ENCODE data around the gene ROR2.

ROR2 gene

DNA sequence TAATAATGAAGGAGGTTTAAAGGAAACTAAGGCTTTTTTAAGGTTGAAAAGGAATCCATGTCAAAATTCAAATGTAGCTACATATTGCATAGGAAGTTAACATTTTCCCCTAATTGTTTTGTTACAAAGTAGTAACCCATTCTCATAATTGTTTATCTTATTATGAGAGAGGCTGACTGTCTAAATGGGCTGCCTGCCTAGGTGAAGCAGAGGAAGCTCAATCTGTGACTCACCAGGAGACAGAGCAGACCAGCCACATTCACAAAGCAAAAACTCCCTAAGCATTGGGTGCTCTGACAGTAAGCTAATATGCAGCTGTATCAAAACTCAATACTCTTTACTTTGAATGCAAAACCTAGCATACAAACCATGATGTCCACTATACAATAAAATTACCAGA is 208.5 kb downstream of the ROR2 start:
- no peak for DNase-seq (ENCODE audit: low read depth in 2 of 2)

DNA sequence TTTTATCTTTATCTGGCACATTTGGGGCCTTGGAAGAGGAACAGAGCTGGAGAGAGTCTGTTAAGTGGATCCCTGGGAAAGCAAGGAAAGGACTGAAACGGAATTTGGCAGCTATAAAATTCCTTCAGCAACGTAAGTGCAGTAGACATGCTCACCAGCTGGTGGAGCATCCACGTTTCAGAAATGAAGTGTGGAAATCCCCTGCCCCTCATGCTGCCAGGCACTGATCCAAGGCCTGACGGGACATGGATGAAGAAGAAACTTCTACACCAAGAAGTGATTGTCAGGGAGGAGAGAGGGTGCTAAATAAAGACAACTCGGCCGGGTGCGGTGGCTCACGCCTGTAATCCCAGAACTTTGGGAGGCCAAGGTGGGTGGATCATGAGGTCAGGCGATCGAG is 209.3 kb downstream of the ROR2 start:
- no peak for DNase-seq (ENCODE audit: low read depth in 2 of 2)

DNA sequence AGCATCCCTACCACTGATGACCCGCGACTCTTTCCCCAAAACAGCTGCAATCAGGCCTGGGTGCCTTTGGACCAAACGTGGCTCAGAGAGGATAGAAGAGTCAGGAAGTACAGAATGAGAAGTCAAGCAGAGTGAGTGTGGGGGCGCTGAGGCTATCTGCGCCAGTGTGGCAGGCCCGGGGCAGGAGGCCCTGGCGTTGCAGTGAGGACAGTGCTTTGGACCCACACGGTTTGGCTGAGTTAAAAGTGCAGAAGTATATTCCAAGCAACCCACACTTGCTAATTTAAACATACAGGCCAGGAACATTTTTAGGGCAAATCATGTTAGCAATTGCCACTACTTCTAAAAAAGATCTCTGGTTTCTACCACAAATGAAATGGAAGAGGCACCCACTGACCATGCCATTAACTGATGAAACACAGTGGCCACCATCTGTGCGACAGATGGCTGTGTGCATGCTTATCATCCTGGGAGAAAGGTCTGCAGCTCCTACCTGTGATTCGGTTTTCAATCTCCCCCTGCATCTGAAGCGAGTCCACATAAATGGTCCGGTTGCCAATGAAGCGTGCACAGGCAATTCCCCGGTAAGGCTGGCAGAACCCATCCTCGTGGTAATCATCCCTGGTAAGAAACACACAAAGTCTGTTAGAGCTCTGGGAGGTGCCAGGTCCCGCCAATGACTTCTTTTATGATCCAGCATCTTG is 213.0 kb downstream of the ROR2 start:
- DNase-seq (ENCODE audit: low read depth in 2 of 2), result no peak

DNA sequence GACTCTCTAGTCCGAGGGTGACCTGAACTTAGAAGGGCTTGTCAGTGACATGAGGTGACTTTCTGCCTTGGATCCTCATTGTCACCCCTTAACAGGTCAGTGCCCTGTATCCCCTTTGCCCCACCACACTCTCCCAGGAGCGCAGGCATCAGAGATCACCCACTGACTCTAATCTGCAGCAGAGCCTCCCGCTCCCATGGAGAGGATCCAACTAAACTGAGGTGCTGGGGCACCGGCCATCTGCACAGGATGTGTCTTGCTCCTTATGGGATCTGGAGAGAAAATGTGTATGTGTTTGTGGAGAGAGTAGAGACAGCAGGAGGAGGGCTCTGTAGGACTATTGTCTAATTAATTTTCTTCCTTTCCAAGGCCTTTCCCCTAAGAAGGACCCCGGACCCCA is 213.7 kb downstream of the ROR2 start:
- no peak for DNase-seq (ENCODE audit: low read depth in 2 of 2)

DNA sequence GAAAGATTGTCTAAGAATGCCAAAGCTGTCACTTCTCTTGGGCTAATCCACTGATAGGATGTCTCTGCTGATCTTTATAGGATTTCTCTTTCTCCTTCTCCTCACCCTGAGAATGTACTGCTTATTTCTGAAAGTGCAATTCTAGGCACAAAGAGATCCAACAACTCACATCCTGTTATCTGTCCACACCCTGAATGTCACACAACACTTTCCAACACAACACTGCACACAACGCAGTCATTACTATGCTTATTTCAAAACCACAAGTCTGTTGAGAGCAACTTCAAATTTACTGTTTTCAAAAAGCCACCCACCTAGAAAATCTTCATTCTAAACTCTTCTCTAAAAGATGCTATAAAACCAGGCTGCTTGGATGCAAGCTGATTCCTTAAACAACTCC is 215.0 kb downstream of the ROR2 start:
- DNase-seq (ENCODE audit: low read depth in 2 of 2), result no peak

DNA sequence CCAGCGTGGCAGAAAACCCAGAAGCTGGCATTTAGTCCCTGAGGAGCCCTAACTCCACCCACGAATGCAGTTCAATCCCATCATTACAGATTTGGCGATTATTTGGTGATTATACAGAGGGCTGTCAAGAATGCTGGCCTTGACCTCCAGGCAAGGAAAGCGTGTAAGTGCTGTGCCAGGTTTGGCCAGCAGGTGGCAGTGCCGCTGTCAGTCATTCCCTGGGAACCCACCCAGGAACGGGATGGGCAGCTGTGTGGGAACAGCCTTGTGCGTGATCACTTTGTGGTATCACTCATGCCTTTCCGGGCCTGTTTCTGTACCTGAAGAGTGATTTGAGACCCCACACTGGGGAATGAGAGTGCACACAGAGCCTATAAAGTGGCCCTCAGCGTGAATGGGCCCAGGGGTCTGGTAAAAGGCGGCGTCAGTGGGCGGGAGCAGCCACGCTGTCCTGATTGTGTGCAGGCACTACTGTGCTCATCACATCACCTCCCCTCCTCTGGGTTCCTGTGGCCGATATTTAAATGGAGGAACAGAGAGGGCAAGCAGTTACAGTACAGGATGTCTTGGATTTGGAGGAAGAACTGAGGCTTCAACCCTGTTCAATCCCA is 215.6 kb downstream of the ROR2 start:
- peak; percentile 21 to 33 for DNase-seq (ENCODE audit: low read depth in 2 of 2)

DNA sequence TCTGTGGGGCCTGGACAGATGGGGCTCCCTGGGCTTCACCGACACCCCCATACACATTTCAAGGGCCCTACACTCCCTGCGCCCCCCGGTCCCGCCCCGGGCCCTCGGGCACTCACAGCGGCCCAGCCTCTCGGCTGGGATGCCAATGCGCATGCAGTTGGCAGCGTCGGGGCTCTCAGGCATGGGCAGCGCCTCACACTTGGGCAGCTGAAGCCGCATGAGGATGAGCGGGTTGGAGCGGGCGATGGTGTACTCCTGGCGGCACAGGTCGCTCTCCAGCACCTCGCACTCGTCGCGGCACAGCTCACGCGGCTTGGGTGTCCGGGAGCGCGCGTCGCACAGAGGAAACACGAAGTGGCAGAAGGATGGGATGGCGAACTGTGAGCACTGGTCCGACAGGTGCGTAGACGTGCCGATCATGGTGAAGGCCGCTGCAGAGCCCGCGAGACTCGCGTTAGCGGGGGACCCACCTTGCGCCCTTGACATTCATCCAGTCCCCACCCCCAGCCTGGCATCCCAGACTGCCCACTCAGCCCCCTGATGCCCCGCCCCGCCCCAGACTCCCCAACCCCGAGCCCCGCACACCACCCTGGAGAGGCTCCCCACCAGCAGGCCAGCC is 216.9 kb downstream of the ROR2 start:
- DNase-seq (ENCODE audit: low read depth in 2 of 2), result no peak

DNA sequence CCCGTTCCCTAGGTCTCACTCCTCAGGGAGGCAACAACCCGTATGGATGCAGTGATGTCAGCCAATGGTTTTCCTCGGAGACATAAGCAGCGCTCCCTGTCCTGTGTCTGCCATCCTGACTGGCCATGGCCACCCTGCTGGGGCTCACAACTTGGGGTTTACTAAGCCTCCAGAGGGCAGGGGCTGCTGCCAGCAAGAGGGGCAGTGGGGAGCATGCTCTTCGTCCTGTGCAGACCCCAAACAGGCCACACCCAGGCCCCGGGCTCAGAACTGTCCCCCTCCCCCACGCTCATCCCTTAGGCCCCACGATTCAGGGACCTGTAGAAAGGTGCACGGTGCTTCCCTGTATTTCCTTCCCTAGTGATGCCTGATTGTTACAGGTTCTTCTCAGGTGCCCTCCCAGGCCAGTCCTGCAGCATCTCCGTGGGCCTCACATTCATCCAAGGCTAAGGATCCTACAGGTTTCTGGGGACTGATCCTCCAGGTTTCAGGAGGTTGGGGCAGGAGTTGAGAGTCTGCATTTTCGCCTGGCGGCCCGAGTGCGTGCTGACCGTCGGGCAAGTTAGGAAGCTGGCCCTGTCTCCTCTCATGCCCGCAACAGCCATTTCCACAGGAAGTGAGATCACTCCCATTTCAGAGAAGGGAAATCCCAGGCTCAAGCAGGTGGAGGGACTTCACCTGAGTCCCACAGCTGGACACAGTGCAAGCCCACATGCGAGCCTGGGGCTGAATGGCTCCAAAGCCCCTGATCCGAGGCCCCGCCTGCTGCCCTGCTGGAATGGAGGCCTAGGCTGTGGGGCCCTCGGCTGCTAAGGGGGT is 217.6 kb downstream of the ROR2 start:
- DNase-seq (ENCODE audit: low read depth in 2 of 2), result no peak

DNA sequence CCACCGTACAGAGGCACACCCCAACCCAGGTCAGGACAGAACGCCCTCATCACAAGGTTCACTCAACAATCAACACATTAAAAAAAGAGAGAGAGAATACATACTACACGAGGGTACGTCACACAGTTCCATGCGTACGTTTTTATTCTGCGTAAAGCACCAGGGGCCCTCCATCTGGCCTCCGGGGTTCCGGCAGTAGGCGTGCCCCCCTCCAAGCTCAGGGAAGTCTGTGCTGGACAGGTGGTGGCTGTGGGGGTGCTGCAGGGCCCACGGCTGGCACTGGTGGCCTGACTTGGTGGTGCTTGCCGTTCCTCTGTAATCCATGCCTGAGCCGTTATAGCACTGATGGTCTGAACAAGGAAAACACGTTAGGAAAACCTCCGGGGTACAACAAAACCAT is 219.2 kb downstream of the ROR2 start:
- no peak for DNase-seq (ENCODE audit: low read depth in 2 of 2)

DNA sequence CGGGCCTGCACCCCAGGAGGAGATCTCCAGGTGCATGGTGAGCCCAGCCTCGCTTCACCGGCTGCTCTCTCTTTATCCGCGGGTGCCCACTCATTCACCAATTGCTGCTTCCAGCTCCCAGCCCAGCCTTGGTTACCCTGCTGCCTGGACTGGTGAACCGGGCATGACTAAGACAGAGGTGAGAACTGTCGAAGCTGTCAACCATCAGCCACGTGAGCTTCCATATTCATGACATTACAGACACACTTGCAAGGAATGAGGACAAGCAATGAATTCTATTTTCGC is 220.5 kb downstream of the ROR2 start:
- no peak for DNase-seq (ENCODE audit: low read depth in 2 of 2)

DNA sequence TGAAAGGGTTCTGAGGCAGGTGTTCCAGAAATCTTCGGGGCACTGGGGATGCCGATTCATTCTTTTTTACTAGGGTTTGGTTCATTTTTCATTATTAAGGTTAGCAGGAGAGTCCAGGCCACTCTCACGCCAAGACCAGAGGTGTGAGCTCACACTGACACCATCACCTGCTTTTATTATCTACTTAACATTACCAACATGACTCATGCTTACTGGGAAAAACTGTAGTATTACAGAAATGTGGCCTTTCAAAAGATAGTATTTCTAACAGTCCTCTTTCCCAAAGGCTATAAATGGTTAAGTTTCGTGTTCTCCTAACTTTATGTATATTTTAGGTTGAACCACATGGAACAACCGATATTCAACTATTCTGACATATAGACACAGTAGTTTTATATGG is 222.1 kb downstream of the ROR2 start:
- DNase-seq (ENCODE audit: low read depth in 2 of 2), result no peak

DNA sequence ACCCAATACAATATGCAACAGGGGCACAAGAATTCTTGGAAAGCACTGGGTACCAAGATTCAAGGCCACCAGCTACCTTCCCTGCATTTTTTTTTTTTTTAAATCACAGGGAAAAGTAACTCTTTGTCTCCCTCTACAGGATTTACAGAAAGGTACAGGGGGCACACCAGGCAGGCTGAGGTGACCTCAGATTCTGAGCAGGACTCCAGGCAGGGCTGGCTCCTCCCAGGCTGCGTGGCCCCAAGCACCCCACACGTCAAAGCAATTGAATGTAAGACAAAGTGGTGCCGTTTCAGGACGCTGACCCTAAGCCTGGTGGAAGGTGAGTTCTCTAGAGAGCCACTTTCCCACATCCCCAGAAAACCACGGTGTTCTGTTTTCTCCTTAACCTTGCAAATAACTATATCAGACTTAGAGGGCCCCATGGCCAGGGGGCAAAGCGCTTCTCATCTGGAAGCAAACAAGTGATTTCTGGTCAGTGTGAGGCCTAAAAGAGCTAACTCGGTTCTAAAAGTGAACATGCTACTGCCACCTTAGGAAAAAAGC is 222.6 kb downstream of the ROR2 start:
- no peak for DNase-seq (ENCODE audit: low read depth in 2 of 2)

DNA sequence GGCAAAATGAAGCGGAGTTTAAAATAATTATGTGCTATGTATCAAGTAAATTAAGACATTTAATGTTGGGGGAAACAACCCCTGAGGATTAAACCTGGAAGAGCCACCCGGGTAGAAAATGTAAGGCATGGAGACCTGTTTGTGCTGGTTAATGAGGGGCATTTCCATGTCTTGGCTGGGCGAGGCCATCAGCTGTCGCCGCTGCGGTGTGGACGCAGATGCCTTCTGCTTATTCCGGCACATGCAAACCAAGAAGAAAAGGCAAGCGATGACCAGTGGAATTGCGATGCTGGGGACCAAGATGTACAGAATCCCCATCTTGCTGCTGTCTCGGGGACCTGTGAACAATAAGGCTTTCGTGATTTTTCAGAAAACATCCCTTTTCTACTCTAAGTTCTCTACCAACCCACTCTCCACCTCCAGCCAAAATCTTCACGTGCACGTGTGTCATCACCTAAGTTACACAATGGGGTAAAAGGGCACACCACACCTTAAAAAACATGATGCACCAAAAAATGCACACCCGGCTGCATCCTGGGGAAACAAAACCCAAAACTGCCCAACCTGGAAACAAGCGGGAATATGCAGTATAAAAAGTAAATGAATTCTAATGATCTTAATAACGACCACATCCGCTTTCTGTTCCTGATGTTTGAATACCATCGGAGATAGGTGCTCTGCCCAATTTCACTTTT is 223.5 kb downstream of the ROR2 start:
- DNase-seq (ENCODE audit: low read depth in 2 of 2), result no peak

DNA sequence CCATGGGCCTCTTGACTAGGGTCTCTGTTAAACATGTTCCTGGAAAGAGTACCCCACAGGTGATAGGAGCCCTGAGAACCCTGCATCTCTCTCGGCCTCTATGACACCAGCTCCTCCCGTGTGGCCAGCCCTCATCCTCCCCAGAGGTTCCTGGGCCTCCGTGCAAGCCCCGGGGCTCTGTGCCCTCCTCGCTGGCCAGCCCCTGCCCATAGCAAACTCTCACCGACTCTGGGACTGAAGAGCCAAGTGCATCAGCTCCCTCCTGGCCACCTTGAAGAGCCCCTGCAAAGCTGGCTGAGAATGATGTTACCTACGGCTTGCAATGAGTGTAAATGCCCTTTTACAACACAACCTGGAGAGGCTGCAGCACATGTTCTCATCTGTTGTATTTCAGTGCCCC is 224.4 kb downstream of the ROR2 start:
- no peak for DNase-seq (ENCODE audit: low read depth in 2 of 2)

DNA sequence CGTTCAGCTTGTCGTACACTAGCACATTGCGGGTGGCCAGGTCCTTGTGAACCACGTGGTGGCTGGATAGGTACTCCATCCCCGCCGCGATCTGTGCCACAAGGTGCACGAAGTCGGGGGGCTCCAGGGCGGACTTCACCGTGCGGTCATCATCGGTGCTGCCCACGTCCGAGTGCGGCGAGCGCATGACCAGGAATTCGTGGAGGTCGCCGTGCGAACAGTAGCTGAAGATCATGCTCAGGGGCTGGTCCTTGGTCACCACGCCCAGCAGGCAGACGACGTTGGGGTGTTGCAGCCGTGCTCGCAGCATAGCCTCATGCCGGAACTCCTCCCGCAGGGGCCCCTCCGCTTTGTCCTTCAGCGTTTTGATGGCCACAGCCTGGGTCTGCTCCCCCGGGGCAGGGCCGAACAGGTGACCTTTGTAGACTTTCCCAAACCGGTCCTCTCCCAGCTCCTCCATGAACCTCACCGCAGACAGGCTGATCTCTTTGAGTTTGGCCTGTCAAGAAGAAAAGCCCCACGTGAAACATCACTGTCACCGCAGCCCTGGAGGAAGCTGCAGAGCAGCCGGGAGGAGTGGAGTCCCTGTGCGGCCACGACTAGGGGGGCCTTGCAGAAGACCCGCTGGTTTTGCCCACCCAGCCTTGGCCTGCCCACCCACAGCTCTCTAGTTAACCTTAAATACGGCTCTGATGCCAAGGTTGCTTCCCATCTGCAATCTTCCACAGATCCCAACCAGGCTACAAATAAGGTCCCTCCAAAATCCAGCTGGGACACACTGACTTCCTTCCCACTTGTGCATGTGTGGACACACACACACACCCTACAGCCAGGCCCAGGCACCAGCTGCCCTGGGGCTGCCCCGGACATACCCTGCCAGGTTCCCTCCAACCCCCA is 225.2 kb downstream of the ROR2 start:
- DNase-seq (ENCODE audit: low read depth in 2 of 2), result no peak

DNA sequence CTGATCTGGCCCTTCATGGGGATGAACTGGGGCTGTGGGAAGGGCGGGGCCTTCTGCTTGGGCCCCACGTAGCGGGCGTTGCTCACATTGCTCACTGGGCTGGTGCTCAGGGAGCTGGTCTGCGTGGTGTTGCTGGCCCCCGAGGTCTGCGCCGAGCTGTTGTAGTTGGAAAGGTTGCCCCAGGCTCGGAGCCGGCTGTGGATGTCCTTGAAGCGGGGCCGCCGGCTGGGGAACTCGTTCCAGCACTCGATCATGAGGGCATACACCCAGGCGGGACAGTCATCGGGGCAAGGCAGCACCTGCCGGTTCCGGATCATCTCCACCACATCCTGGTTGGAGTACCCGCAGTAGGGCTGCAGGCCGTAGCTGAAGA is 226.0 kb downstream of the ROR2 start:
- DNase-seq (ENCODE audit: low read depth in 2 of 2), result no peak

DNA sequence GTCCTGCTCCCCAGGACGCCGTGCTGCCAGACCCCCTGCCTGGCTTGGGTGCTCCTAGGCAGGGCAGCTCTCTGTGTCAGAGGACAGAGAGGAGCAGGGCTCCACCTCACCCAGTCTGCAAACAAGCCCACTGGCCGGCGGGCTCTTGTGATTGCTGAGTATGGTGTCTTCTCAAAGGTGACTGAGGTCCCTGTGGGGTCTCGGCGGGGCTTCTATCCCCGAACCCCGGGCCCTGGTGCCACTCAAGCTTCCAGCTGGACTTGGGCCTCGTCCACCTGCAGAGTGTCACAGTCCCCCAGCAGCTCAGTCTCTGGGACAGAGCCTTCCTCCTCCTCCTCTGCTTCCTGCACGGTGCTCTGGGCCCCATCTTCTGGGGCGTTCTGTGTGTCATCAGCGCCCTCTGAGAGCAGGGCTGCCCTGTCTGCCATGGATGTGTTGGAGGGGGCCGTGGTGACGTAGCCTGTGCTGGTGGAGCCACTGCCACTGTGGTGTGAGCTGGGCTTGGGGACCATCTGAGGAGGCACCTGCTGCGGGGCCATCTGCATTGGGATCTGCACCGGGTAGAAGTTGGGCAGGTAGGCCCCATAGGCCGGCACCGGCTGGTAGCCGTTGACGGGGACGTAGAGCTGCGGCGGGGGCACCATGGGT is 226.5 kb downstream of the ROR2 start:
- no peak for DNase-seq (ENCODE audit: low read depth in 2 of 2)

DNA sequence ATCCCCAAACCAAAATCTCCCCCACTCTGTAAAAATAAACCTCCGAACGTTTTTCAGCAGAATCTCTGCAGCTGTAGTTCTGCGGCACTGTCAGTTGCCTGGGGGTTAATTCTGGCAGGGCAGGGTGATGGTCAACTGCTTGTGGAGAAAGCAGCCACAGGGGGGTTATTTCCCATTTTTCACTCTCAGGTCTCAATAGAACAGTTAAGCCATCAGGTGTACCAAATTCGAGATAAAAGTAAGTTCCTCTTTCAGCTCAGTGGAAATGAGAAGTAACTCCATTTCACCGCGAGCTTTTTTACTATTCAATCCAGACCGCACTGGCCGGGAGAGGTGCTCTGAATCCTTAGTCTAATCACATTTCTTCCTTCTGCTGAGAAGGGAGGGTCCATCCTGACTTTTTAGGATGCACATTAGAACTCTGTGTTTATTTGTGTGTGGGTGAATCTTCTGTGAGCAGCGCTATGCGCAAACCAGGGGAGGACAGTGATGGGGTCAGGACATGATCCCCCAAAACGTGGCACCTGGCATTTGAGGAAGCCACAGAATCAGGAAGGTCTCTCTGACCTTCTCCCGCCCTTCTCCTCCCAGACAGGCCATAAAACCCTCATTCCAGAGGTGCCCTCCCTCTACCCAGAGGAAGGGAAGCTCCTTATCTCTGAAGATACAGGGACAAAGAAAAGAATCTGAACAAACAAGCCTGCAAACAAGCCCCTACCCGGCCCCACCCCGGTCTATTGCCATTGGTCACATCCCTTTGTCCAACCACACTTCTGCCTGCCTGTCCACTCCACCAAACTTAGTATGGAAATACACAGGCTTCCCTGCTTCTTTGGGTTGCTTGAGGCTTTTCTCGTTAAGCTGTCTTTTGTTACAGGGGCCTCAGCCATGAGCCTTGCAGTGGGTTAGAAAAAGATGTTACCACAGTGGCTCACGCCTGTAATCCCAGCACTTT is 229.0 kb downstream of the ROR2 start:
- DNase-seq (ENCODE audit: low read depth in 2 of 2), result no peak

DNA sequence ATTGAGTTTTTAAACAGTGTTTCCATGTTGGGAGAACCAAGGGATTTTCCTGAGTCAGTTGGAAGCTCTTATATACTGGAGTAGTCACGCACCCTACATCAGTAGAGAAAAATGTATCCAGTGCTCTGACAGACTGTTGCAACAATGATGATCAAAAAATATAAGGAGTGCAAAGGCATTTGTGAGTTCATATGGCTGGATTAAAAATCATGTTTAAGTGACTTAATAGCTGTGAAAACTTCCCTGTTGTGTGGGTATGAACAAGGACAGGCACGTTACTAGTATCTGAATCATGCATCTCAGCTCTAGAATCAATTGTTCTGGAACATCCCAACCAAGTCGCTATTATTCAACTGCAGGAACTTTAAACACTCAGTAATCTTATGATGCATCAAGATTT is 229.7 kb downstream of the ROR2 start:
- no peak for DNase-seq (ENCODE audit: low read depth in 2 of 2)

Data from stimulated activated CD8-positive, alpha-beta memory T cell treated with anti-CD3 and anti-CD28 coated beads, Interleukin-7, amount 100 ng/mL, for 1 hour (primary cell).